Measurements from ENCODE around the gene RFC2.
"Not testable (repeated sequence)": the region's sequence is repeated elsewhere in the genome, so short reads cannot be mapped to it uniquely, and the experiment has no call there.

The RFC2 gene

DNA sequence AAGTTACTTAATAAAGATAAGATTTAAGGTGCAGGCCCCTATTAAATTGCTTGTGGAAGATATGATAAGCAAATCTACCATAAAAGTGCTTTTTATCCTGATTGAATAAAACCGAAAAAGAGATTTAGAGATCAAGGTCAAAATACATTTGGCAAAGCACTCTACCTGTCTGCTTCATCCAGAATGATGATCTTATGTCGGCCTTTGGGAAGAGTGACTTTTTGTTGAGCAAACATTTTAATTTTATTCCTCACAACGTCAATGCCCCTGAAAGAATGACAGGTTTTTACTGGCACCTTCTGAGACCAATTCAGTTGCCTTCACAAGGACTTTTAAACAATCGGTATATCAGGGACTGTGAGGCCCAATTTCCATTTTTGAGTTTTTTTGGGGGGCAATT lies 7.7 kb downstream of the RFC2 start:
- DNase-seq: no peak

DNA sequence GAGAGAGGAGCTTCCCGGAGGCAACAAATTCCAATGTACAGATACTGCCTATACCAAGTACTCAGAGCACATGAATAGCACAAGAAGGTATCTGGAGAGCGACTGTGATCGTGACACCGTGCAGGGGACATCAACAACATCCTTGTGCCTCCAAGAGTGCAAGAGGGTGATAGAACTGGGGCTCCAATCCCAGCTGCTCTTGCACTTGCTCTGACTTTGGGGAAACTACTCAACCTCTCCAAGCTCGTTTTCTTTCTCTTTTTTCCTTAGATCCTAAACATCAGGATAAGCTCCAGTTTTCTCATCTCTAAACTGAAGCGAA lies 12.1 kb downstream of the RFC2 start:
- DNase-seq: no peak

DNA sequence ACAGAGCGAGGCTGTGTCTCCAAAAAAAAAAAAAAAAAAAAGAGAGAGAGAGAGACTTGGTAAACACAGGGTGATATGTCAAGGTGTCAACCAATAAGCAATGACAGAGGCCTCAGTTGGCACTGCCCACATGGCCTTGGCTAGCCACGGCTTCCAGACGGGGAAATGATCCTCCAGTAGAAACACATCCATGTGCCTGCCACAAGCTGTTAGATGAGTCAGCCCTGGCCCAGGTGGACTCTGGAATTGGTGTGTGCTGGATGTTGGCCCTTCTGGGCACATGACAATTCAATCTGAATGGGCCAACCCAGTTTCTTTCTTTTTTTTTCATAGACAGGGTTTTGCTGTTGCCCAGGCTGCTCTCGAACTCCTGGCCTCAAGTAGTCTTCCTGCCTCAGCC lies 13.7 kb downstream of the RFC2 start:
- DNase-seq: no peak

DNA sequence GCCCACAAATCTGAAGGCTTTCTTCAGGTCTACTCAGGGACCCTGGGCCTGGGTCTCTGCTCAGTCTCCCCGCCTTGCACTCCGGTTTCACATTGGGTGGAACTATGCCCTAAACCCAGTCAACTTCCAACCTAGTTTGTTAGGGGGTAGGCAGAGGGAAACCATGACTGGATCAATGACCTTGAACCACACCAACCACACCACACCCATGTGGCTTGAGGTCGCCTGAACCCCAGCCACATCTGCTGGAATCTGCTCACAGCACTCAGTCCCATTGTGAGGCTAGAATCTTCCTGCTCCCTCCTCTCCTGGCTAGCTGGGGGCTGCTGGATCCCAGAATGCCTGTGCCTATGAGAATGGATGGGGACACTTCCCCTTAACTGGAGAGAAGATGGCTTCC lies 17.9 kb downstream of the RFC2 start:
- peak; percentile 56 for DNase-seq

DNA sequence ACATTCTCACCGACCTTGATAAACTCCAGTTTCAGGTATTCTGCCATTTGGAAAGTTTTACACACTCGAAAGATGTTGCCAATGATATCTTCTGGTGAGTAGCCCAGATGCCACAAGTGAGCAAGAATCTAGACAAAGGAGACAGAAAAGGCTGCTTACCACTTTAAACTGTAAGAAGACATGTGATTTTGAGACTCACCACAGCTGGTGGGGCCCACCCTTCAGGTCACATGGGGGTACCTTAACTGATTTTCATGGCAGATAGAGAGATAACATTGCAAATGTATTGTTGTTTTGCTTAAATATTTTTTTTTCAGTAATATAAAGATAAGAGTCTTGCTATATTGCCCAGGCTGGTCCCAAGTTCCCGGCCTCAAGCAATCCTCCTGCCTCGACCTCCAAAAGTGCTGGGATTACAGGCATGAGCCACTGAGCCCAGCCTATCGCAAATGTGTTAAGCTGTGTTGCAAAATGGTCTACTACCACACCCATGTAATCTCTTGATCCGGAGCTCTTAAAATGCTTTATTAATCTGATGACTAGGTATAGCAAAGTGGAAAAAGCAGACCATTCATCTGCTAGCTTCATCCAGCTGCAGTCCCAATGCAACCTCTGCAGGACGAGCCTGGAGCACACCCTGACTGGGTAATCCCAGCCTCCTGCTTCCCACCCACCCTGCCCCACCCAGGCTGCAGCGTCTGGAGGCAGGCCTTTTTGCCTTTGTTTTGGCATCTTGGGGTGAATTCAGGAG lies 18.5 kb downstream of the RFC2 start:
- DNase-seq: no peak

DNA sequence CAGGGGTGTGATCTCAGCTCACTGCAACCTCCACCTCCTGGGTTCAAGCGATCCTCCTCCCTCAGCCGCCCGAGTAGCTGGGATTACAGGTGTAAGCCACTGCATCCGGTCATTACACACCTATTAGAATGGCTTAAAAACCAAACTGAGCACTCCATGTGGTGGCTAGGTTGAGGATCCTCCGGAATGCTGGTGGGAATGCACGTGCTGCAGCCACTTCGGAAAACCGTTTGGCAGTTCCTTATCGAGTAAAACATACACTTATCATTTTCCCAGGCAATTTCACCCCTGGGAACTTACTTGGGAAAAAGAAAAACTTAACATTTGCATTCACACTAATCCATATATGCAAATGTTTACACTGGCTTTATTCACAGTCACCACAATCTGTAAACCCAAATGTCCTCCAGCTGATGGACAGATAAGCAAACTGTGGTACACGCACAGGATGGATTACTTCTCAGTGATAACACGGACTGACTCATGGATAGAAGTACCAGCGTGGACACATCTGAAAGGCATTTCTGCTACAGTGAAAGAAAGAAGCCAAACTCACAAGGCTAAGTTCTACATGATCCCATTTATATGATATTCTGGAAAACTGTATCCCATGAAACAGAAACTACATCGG lies 20.4 kb downstream of the RFC2 start:
- no peak for DNase-seq

DNA sequence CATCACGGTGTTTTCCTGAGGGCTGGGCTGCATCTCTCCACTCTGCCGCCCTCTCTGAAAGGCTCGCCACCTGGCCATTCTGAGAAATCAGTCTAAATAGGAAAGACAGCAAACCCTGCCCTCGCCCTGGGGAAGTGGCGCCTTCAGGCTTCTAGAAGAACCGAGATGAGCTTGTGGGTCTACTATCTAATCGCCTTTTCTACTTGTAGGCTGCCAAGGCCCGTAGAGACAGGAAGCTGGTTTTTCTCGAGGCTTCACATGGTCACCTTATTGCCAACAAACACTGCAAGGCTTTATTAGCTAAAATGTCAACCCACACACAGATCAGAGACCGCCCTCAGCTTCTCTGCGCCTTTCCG lies 23.0 kb downstream of the RFC2 start:
- no peak for DNase-seq

DNA sequence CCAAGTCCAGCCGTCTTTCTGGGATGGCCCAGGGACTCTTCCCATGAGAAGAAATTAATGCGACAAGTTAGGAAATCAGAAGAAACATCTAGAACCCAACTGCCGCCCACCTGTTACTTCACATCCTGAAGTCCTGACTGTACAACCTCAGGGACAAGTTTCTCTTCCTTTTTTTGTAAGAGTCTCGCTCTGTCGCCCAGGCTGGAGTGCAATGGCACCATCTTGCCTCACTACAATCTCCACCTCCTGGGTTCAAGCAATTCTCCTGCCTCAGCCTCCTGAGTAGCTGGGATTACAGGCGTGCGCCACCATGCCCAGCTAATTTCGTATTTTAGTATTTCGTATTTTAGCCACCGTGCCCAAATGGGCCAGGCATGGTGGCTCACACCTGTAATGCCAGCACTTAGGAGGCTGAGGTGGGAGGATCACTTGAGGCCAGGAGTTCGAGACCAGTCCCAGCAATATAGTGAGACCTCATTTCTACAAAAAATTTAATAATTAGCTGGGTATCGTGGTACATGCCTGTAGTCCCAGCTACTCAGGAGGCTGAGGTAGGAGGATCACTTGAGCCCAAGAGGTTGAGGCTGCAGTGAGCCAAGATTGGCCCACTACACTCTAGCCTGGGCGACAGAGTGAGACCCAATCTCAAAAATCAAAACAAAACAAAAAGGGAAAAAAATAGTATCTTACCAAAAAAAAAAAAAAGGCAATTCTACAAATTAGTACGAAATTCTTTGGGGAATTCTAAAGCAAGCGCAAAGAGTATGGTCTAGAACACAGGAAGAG lies 23.6 kb downstream of the RFC2 start:
- DNase-seq: no peak

DNA sequence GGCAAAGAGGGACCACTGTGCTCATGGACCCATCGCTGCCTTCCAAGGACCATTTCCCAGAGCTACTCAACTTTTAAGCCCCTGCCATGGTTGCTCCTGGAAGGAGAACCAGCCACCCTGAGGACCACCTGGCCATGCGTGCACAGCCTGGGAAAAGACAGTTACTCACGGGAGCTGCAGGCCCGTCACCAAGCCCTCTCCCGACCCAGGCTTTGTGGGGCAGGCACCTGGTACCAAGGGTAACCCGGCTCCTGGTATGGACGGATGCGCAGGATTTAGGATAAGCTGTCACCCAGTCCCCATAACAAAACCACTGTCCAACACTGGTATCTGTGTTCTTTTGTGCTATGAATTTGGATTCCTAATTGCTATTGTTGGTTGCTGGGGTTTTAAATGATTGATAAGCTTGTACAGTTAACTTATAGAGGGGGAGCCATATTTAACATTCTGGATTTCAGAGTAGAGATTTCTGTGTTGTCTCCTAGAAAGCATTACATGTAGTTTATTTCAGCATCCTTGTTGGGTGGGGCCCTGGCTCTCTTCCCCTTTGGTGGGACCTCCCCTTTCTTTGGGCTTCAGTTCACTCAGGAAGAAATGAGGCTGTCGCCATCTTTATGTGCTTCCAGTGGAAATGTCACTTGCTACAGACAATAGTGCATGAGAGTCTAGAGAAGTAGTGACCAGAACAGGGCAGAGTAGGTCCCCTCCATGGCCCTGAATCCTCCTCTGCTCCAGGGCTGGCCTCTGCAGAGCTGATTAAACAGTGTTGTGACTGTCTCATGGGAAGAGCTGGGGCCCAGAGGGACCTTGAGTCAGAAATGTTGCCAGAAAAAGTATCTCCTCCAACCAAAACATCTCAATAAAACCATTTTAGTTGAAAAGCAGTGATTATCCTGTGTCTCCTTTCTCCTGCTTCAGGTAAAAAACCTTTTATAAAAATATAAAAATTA lies 25.0 kb downstream of the RFC2 start:
- DNase-seq: no peak

DNA sequence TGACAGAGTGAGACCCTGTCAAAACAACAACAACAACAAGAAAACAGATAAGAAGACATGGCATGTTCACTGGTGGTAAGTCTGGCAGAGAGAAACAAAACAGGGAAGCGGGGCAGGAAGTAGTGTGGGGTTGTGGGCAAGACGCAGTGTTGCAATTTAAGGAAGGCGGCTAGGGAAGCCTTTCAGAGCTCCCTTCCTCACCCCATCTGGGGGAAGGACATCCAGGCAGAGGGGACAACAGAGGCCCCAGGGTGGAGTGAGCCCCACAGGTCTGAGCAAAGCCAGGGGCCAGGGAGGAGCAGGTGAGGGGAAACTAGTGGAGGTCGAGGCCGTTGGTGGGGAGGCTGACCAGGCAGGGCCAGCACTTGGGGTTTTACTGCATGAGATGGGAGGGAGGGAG lies 27.6 kb downstream of the RFC2 start:
- no peak for DNase-seq

DNA sequence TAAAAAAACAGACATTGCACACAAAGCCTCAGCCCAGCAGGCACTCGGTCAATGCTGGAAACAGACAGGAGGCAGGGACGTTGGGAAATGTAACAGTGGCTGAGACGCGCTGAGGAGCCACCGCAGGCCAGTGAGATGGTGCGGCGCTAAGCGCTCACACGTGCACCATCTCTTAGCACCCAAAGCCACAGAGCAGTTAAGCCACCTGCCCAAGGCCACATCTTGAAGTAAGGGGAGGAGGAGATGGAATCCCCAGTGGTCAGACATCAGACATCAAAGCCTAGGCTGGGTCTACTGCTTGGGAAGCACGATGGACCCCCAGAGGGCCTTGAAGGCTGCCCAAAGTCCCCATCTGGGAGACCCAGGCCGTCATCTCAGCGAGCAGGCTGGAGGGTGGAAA lies 28.8 kb downstream of the RFC2 start:
- no peak for DNase-seq

DNA sequence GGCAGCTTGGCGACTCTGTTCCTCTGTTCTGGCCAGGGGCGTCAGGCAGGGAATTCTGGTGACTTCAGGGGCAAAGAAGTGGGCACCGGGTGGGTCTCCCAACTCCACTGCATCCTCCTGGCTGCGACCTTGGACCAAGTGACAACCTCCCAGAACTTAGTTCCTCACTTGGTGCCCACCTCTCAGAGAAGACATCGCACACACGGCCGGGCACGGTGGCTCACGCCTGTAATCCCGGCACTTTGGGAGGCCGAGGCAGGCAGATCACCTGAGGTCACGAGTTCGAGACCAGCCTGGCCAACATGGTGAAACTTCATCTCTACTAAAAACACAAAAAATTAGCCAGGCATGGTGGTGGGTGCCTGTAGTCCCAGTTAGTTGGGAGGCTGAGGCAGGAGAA lies 29.3 kb downstream of the RFC2 start:
- DNase-seq: not testable (repeated sequence)

DNA sequence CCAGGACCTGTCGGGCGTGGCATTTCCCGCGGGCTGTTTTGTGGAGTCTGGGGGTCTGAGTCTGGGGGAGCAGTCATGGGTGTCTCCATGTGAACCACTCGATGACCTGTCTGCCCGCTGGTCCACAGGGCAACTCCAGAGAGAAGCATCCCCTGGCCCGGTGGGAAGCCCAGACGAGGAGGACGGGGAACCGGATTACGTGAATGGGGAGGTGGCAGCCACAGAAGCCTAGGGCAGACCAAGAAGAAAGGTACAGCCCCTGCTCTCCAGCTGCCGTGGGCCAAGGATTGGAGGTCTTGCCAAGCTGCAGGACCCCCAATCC lies 29.7 kb downstream of the RFC2 start:
- DNase-seq: no peak

DNA sequence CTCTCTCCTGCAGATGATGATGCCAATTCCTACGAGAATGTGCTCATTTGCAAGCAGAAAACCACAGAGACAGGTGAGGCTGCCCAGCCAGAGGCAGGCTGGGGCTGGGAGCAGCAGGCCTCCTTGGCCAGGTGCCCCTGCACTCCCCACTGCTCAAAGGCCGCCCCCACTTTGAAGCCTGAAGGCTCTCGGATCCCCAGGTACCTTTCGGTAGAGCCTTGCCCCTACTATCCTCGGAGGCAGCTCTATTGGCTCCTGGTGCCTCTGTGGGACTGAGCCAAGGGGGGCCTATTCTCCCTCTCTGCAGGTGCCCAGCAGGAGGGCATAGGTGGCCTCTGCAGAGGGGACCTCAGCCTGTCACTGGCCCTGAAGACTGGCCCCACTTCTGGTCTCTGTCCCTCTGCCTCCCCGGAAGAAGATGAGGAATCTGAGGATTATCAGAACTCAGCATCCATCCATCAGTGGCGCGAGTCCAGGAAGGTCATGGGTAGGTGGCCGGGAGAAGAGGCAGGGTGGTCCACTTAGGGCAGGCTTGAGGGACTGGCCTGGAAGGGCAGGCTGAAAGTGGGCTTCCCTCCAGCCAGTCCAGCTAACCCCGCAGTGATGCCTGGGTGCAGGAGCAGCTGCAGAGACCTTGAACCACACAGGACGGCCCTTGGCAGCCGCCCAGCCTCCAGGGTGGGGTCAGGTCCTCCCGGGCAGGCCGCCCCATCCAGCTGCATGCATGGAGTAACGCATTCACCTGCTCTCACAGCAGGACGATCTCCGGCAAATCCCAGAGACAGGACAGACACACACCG lies 30.3 kb downstream of the RFC2 start:
- DNase-seq: no peak

DNA sequence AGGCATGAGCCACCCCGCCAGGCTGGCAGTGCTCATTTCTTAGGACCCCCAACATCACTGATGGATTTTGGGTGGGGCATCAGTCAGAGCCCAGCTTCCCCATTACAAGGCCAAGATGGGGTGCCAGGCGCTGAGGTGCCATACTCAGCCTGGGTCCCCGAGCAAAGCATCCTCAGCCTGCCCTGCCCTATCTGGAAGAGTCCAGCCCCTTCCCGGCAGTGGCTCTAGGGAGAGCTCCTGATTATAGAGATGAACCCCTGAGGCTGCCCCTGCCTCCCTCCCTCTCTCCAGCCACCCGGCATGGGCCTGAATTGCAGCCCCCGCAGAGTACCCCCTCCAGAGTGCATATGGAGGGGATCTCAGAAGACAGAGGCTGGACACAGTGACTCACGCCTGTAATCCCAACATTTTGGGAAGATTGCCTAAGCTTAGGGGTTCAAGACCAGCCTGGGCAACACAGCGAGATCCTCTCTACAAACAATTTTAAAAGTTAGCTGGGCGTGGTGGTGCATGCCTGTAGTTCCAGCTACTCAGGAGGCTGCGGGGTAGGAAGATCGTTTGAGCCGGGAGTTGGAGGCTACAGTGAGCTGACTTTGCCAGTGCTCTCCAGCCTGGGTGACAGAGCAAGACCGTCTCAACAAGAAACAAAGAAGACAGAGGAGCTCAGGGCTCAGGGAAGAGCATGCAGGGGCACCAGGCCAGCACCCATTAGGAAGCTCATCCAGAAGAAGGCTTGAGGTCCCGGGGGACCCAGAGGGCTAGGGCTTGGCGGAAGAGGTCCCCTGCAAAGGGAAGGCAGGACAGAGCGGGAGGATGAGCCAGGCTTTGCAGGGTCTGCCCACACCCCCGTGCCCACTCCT lies 31.1 kb downstream of the RFC2 start:
- no peak for DNase-seq

DNA sequence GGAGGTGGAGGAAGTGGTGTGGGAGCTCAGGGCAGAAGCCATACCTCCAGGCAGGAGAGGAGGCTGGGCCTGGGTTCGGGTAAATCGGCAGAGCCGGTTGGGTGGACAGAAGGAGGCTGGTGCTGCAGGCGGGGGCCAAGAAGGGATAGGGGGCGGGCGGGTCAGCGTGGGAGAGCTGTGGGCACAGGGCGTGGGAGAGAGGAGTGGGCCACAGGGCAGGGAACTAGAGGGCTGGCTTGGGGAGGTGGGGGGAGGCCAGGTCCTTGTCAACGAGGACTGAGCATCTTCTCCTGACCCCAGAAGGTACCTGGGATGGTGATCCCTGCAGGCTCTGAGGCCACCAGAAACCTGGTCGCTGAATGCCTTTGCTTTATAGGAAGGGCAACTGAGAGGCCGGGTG lies 32.5 kb downstream of the RFC2 start:
- no peak for DNase-seq

DNA sequence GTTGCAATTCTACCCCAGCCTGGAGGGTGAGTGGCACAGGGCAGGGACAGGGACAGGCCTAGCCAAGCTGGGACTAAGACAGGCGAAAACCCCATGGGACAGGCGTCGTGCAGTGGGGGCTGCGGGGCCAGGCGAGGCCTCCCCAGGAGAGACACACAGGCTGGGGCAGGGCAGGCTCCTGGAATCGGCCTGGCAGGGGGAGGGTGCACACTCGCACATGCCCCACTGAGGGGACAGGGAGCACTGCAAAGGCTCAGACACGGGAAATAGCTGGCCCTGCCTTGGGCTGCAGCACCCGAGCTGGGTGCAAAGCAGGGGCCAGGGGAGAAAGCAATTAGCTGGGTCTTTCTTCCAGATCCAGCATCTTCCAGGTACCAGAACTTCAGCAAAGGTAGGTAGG lies 34.0 kb downstream of the RFC2 start:
- no peak for DNase-seq

DNA sequence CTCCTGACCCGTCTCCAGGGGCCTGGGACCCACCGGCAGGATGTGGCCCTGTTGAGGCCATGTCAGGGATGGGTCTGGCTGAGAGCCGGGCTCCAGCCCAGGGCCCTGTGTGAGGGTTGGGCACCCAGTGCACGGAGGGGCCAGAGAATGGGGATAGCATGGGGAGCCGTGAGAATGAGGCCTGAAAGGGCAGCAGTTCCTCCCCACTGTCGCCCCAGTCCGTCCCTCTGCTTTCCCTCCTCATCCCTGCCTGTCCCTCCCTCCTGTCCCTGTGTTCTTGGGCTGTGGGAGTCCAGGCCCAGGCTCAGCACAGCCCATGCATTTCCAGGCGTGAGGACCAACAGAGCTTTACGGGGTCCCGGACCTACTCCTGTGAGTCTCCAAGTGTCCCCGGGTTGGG lies 34.8 kb downstream of the RFC2 start:
- no peak for DNase-seq

DNA sequence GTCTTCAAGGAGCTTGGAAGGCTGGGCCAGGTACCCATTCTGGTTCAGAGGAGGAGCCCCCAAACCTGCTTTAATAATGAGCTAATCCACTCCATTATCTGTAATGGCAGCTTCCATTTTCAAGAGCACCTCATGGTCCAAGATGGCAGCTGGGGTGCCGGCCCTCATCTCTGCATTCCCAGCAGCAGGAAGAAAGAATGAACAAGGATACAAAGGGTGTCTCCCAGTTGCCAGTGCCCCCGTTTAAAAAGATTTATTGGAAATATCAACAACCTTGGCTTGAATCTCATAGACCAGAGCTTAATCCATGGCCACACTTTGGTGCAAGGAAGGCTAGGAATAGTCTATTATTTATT lies 35.9 kb downstream of the RFC2 start:
- DNase-seq: no peak

DNA sequence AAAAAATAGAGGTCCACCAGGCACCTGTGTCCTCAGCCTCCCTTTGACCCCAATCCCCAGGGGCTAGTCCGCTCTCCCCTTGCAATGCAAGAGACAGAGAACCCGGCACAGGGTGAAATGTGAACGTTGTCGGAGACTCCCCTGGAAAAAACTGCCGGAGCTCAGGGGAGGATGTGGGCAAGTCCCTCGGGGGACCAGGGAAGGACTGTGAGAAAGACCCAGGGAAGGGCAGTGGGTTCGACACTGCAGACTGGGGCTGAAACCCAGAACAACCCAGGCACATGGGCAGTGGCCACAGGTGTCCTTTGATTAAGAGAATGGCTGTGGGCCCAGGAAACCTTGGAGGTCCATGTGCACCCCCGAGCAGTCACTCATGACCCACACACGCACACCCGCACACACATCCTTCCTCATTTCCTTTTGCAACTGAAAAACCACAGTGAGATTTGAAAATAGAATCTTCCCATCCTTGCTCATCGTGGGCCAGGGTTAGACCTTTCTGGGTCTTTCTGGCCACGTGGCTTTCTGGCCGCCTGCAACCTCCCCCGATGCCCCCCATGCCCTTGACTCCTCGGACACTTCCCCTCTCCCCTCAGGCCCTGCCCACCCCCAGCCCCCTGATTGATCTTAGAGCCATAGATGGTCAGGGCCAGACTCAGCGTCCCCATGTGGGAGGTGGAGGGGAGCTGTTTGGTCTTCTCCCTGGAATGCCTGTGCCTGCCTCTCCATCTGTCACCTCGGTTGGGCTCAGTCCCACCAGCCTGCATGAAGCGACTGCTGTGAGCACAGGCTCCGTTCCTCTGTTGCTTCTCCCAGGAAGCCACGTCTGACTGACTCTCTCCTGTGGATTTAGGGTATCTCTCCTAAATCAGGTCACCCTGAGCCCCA lies 36.5 kb downstream of the RFC2 start:
- DNase-seq: no peak

DNA sequence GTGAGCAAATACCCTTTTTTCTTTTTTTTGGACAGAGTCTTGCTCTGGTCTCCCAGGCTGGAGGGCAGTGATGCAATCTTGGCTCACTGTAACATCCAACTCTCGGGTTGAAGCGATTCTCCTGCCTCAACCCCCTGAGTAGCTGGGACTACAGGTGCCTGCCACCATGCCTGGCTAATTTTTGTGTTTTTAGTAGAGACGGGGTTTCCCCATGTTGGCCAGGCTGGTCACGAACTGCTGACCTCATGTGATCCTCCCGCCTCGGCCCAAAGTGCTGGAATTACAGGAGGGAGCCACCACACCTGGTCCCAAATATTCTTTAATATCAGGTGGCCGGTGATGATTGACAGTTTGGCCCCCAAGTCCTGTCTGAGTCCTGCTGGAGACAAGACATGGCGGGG lies 37.8 kb downstream of the RFC2 start:
- DNase-seq: no peak
